Keratinocyte (primary cell): ENCODE data around the gene MRPL16. TPM values are rescaled to one million over a fixed set of nuclear protein-coding genes. Genes with fewer than 3 reads are reported as not detected.

Experiments
- DNase-seq: peaks from one replicate; pipeline ENCODE4 v3.0.0-alpha.2; 2011; ENCODE audit warnings: low read depth, missing footprints, low spot score
- FAIRE-seq: peaks from 2 replicates; lab custom pipeline; 2011; peaks lifted over from hg19 to GRCh38; lab: Jason Lieb, UNC
- H2AFZ ChIP-seq: 2 replicates; pipeline ENCODE4 v1.6.0; 2012; ENCODE audit warnings: low read length, control low read depth, inconsistent platforms; ENCODE audit not compliant: control insufficient read depth
- H3K27ac ChIP-seq: 2 replicates; pipeline ENCODE4 v1.5.1; 2011; ENCODE audit warnings: low read length; ENCODE audit not compliant: control insufficient read depth, insufficient read depth
- H3K27me3 ChIP-seq: 3 replicates; pipeline ENCODE4 v1.6.0; 2011; ENCODE audit warnings: low read length; ENCODE audit not compliant: control insufficient read depth, insufficient read depth; ENCODE audit errors: extremely low read depth
- H3K36me3 ChIP-seq, 2 experiments: 2 replicates in 1 of 2; 3 replicates in 1 of 2; pipeline ENCODE4 v1.5.1; 2011; ENCODE audit warnings: low read length in 2 of 2, mild to moderate bottlenecking in 1 of 2; ENCODE audit not compliant: control insufficient read depth in 2 of 2, insufficient read depth in 2 of 2; ENCODE audit errors: extremely low read depth in 1 of 2
- H3K4me1 ChIP-seq: 3 replicates; pipeline ENCODE4 v1.5.1; 2011; ENCODE audit warnings: low read length; ENCODE audit not compliant: control insufficient read depth, insufficient read depth; ENCODE audit errors: extremely low read depth
- H3K4me2 ChIP-seq: 3 replicates; pipeline ENCODE4 v1.6.0; 2011; ENCODE audit warnings: low read depth, low read length; ENCODE audit not compliant: control insufficient read depth, insufficient read depth; ENCODE audit errors: extremely low read depth
- H3K4me3 ChIP-seq, 3 experiments: fragments of 200-600 bp in 1 of 3; sonication (generic) in 1 of 3; 2 replicates in 2 of 3; 3 replicates in 1 of 3; pipeline ENCODE4 v1.5.1; 2011 to 2016; ENCODE audit warnings: low read length in 3 of 3, mild to moderate bottlenecking in 3 of 3, control low read depth in 2 of 3, inconsistent platforms in 1 of 3, low read depth in 1 of 3, mixed read lengths in 1 of 3, mixed run types in 1 of 3, moderate library complexity in 1 of 3; ENCODE audit not compliant: control insufficient read depth in 2 of 3, insufficient read depth in 2 of 3; ENCODE audit errors: extremely low read depth in 1 of 3
- H3K79me2 ChIP-seq: 2 replicates; pipeline ENCODE4 v1.6.0; 2012; ENCODE audit warnings: low read length; ENCODE audit not compliant: control insufficient read depth, insufficient read depth
- H3K9ac ChIP-seq: 3 replicates; pipeline ENCODE4 v1.6.0; 2011; ENCODE audit warnings: low read length; ENCODE audit not compliant: control insufficient read depth, insufficient read depth; ENCODE audit errors: extremely low read depth
- H3K9me1 ChIP-seq: 3 replicates; pipeline ENCODE4 v1.6.0; 2011; ENCODE audit warnings: low read length; ENCODE audit not compliant: control insufficient read depth, insufficient read depth; ENCODE audit errors: extremely low read depth
- H3K9me3 ChIP-seq: 2 replicates; pipeline ENCODE4 v1.5.1; 2012; ENCODE audit warnings: low read depth, low read length; ENCODE audit not compliant: control insufficient read depth
- H4K20me1 ChIP-seq: 3 replicates; pipeline ENCODE4 v1.6.0; 2011; ENCODE audit warnings: low read length; ENCODE audit not compliant: control insufficient read depth, insufficient read depth; ENCODE audit errors: extremely low read depth
- EZH2 ChIP-seq: IDR thresholded peaks from one replicate; pipeline ENCODE4 v1.6.1; 2012; ENCODE audit warnings: inconsistent platforms, mild to moderate bottlenecking, low read length, moderate library complexity
- dilution Hi-C: fragments of 300-500 bp; cut with MboI; formaldehyde crosslinking; loops from one replicate; pipeline ENCODE4 v1.7.0; 2020; ENCODE audit warnings: low sequenced_read_pairs; ENCODE audit not compliant: extremely low pct_ligation_motif_present
- polyA plus RNA-seq, 5 experiments: library from polyadenylated mRNA; depleted of rRNA in 3 of 5; stranded (reverse) in 3 of 5; stranded (forward) in 1 of 5; unstranded in 1 of 5; fragments of >200 nt; gene quantifications; 1 replicate in 1 of 5; 2 replicates in 3 of 5; 3 replicates in 1 of 5; pipeline versions ENCODE4 v1.2.1 to v1.2.3, GENCODE V29; 2011 to 2012; ENCODE audit warnings: missing spikeins in 2 of 5, low read depth in 1 of 5, low replicate concordance in 1 of 5
- TF ChIP-seq, protein P1 (sequence below), 3 experiments: IDR thresholded peaks in 1 of 3; conservative IDR thresholded peaks in 1 of 3; optimal IDR thresholded peaks in 1 of 3; 2 replicates in 2 of 3; 3 replicates in 1 of 3; pipeline versions ENCODE3 to v1.5.1; 2011; ENCODE audit warnings: low read length in 3 of 3, mild to moderate bottlenecking in 3 of 3, moderate library complexity in 2 of 3, control low read depth in 1 of 3, inconsistent platforms in 1 of 3; ENCODE audit not compliant: insufficient read depth in 2 of 3; ENCODE audit errors: extremely low read depth in 1 of 3

Gene MRPL16
- polyA plus RNA-seq, 1 donor (not counting 4 experiments of a cell fraction or from before 2014, with no cell fraction given): 72.1 TPM

DNA sequence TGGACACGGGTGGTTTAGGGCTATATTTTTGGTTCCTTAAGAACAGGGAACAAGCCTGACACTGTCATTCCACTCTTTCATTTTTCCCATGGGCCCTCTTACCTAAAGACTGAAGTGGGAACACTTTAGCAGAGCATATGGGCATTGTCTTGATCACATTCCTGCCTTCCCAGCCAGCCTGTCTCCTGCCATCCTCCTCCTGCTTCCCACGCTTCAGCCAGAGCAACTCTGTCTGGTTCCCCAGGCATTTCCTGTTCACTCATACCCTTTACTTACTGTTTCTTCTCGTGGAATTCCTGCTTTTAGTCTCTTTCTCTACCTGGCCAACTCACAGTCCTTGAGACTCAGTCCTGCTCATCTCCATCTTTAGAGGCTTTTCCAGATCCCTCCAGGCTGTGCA is 22.8 kb downstream of the MRPL16 start:
- dilution Hi-C loops: no loop called here
- Histone ChIP-seq H3K27me3 (no peaks in the 10 kb centered on the region), H3K9ac (no peak overlapping the region), H2AFZ (no peak overlapping the region), H3K4me3 (no peak overlapping the region), H3K27ac (no peak overlapping the region), H3K4me1 (peaks cover 18% of the 10 kb centered on the region), H4K20me1 (peaks cover 3% of the 10 kb centered on the region), H3K9me3 (no peaks in the 10 kb centered on the region), H3K9me1 (no peaks in the 10 kb centered on the region), H3K4me2 (no peak overlapping the region), H3K79me2 (peaks cover 8% of the 10 kb centered on the region), H3K36me3 (peaks cover 15 to 36% of the 10 kb centered on the region in 2 experiments)
- TF ChIP-seq, protein P1, sequence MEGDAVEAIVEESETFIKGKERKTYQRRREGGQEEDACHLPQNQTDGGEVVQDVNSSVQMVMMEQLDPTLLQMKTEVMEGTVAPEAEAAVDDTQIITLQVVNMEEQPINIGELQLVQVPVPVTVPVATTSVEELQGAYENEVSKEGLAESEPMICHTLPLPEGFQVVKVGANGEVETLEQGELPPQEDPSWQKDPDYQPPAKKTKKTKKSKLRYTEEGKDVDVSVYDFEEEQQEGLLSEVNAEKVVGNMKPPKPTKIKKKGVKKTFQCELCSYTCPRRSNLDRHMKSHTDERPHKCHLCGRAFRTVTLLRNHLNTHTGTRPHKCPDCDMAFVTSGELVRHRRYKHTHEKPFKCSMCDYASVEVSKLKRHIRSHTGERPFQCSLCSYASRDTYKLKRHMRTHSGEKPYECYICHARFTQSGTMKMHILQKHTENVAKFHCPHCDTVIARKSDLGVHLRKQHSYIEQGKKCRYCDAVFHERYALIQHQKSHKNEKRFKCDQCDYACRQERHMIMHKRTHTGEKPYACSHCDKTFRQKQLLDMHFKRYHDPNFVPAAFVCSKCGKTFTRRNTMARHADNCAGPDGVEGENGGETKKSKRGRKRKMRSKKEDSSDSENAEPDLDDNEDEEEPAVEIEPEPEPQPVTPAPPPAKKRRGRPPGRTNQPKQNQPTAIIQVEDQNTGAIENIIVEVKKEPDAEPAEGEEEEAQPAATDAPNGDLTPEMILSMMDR (optimal IDR thresholded peaks at IDR 0.05 in 1 of 3, IDR thresholded peaks at IDR 0.05 in 1 of 3, conservative IDR thresholded peaks at IDR 0.05 in 1 of 3; ENCODE audit: extremely low read depth in 1 of 3, insufficient read depth in 2 of 3, low read length in 3 of 3): no peak
- TF ChIP-seq EZH2: no peak
- DNase-seq: no peak
- FAIRE-seq: peak; percentile 39

DNA sequence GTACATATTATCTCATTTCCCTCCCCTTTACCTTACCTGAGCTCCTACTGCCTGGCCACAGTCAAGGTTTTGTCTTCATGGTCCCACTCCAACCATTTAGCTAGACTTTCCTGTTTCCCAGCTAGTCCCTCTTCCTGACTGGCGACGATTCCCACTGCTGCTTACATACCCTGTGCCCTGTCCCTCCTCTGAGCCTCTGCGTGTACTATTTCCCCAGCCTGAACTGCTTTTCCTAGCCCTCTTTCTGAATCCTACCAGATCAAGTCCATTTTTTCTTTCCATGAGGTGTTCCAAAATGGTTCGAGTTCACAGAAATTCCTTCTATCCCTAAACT is 23.4 kb downstream of the MRPL16 start:
- peaks cover 8% of the 10 kb centered on the region for H3K79me2 ChIP-seq
- no peak overlapping the region for H3K4me3 ChIP-seq
- no peaks in the 10 kb centered on the region for H3K27me3 ChIP-seq
- H3K9ac ChIP-seq: no peak overlapping the region
- FAIRE-seq (no peak), DNase-seq (no peak)
- no peak for TF ChIP-seq EZH2
- TF ChIP-seq, protein P1 (optimal IDR thresholded peaks at IDR 0.05 in 1 of 3, IDR thresholded peaks at IDR 0.05 in 1 of 3, conservative IDR thresholded peaks at IDR 0.05 in 1 of 3; ENCODE audit: extremely low read depth in 1 of 3, insufficient read depth in 2 of 3, low read length in 3 of 3): no peak
- peak overlapping the region; percentile 2 for H3K4me2 ChIP-seq
- H3K9me1 ChIP-seq: no peaks in the 10 kb centered on the region
- no peaks in the 10 kb centered on the region for H3K9me3 ChIP-seq
- H4K20me1 ChIP-seq: peaks cover 3% of the 10 kb centered on the region
- H3K4me1 ChIP-seq: peaks cover 18% of the 10 kb centered on the region
- peaks cover 11 to 32% of the 10 kb centered on the region in 2 experiments for H3K36me3 ChIP-seq
- dilution Hi-C loops: no loop called here
- H2AFZ ChIP-seq: no peak overlapping the region
- H3K27ac ChIP-seq: no peak overlapping the region
